Astrocyte (in vitro differentiated cells and primary cell): ENCODE data around the gene ATP8A1.

Source experiments
- CTCF ChIP-seq: IDR thresholded peaks from 2 replicates; pipeline ENCODE4 v1.5.1; 2011; ENCODE audit warnings: low read depth, mild to moderate bottlenecking, inconsistent platforms, low read length, moderate library complexity; ENCODE audit not compliant: insufficient read depth
- EZH2 ChIP-seq: IDR thresholded peaks from 2 replicates; pipeline ENCODE4 v1.6.1; 2012; ENCODE audit warnings: mild to moderate bottlenecking, low read length, inconsistent platforms; ENCODE audit not compliant: insufficient read depth

GRCh38 chr4:42410446-42410845, 246.5 kb downstream of the ATP8A1 start:
- no peak for TF ChIP-seq CTCF
- no peak for TF ChIP-seq EZH2
